Smooth muscle cell (in vitro differentiated cells): ENCODE data around the gene GDF3. TPM values are rescaled to one million over a fixed set of nuclear protein-coding genes. Genes with fewer than 3 reads are reported as not detected.

Experiments
- DNase-seq: peaks from one replicate; lab custom pipeline; 2025; ENCODE audit not compliant: unreplicated experiment; lab: John Stamatoyannopoulos, UW
- H2AFZ ChIP-seq: fragments of 200-600 bp; sonication (generic); 2 replicates; pipeline ENCODE4 v1.6.0; 2016; ENCODE audit warnings: antibody characterized with exemption, low read depth, mild to moderate bottlenecking
- H3F3A ChIP-seq: fragments of 200-600 bp; sonication (generic); 2 replicates; pipeline ENCODE4 v1.6.0; 2017; ENCODE audit warnings: antibody characterized with exemption, low read depth
- H3K27ac ChIP-seq: fragments of 200-600 bp; sonication (generic); 2 replicates; pipeline ENCODE4 v1.5.1; 2016; ENCODE audit warnings: low read depth, mild to moderate bottlenecking
- H3K27me3 ChIP-seq: fragments of 200-600 bp; sonication (generic); 2 replicates; pipeline ENCODE4 v1.6.1; 2016; ENCODE audit warnings: low read depth, mild to moderate bottlenecking
- H3K36me3 ChIP-seq: fragments of 200-600 bp; sonication (generic); 2 replicates; pipeline ENCODE4 v1.5.1; 2016; ENCODE audit warnings: low read depth
- H3K4me1 ChIP-seq: fragments of 200-600 bp; sonication (generic); 2 replicates; pipeline ENCODE4 v1.5.1; 2016; ENCODE audit warnings: low read depth
- H3K4me2 ChIP-seq: fragments of 200-600 bp; sonication (generic); 2 replicates; pipeline ENCODE4 v1.6.0; 2016; ENCODE audit warnings: mild to moderate bottlenecking
- H3K4me3 ChIP-seq: fragments of 200-600 bp; sonication (generic); 2 replicates; pipeline ENCODE4 v1.5.1; 2016; ENCODE audit warnings: mild to moderate bottlenecking
- H3K79me2 ChIP-seq: fragments of 200-600 bp; sonication (generic); 2 replicates; pipeline ENCODE4 v1.6.0; 2016; ENCODE audit warnings: low read depth, mild to moderate bottlenecking
- H3K9ac ChIP-seq: fragments of 200-600 bp; sonication (generic); 2 replicates; pipeline ENCODE4 v1.6.0; 2016; ENCODE audit warnings: low read depth
- H3K9me3 ChIP-seq: fragments of 200-600 bp; sonication (generic); replicated peaks from 2 replicates; pipeline ENCODE4 v1.5.1; 2016; ENCODE audit warnings: low read depth
- H4K20me1 ChIP-seq: fragments of 200-600 bp; sonication (generic); 2 replicates; pipeline ENCODE4 v1.6.0; 2016; ENCODE audit warnings: low read depth
- WGBS: methylation state at CpG from one replicate; pipeline ENCODE4 v1.1.7; 2016; ENCODE audit warnings: low lambda C conversion rate; 5-methylcytosine and 5-hydroxymethylcytosine counted together
- polyA plus RNA-seq: library from polyadenylated mRNA; unstranded; fragments of >200 nt; fragmentation: Nextera tagmentation; extraction: Ambion mirVana; gene quantifications from 2 replicates; pipeline ENCODE4 v1.2.1, GENCODE V29; 2016
- total RNA-seq: library from RNA; depleted of rRNA; stranded (reverse); fragments of >200 nt; gene quantifications from 2 replicates; pipeline ENCODE4 v1.2.3, GENCODE V29; 2014
- TF ChIP-seq, protein P1 (sequence below): fragments of 200-600 bp; sonication (generic); IDR thresholded peaks from 2 replicates; pipeline ENCODE4 v1.5.1; 2017; ENCODE audit warnings: borderline replicate concordance, mild to moderate bottlenecking, antibody characterized with exemption; ENCODE audit not compliant: insufficient read depth, poor library complexity, severe bottlenecking

Gene GDF3
- total and polyA plus RNA-seq, 2 experiments from 2014 or later: not detected

GRCh38 chr12:7668171-7668570 lies 27.4 kb downstream of the GDF3 start:
- no peak overlapping the region for H2AFZ ChIP-seq
- H3K9me3 ChIP-seq: no peaks in the 10 kb centered on the region
- 89% methylated on average over 5 of the region's 5 CpGs for WGBS
- no peak for DNase-seq
- no peak overlapping the region for H3K27ac ChIP-seq
- no peaks in the 10 kb centered on the region for H3K79me2 ChIP-seq
- H3K9ac ChIP-seq: no peak overlapping the region
- no peaks in the 10 kb centered on the region for H3K4me1 ChIP-seq
- H3F3A ChIP-seq: no peaks in the 10 kb centered on the region
- no peaks in the 10 kb centered on the region for H3K36me3 ChIP-seq
- TF ChIP-seq, protein P1, sequence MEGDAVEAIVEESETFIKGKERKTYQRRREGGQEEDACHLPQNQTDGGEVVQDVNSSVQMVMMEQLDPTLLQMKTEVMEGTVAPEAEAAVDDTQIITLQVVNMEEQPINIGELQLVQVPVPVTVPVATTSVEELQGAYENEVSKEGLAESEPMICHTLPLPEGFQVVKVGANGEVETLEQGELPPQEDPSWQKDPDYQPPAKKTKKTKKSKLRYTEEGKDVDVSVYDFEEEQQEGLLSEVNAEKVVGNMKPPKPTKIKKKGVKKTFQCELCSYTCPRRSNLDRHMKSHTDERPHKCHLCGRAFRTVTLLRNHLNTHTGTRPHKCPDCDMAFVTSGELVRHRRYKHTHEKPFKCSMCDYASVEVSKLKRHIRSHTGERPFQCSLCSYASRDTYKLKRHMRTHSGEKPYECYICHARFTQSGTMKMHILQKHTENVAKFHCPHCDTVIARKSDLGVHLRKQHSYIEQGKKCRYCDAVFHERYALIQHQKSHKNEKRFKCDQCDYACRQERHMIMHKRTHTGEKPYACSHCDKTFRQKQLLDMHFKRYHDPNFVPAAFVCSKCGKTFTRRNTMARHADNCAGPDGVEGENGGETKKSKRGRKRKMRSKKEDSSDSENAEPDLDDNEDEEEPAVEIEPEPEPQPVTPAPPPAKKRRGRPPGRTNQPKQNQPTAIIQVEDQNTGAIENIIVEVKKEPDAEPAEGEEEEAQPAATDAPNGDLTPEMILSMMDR: no peak
- no peak overlapping the region for H3K4me2 ChIP-seq
- no peaks in the 10 kb centered on the region for H4K20me1 ChIP-seq
- H3K4me3 ChIP-seq: no peak overlapping the region
- no peaks in the 10 kb centered on the region for H3K27me3 ChIP-seq

- Histone ChIP-seq H3K4me2 (no peak overlapping the region), H3K4me1 (no peaks in the 10 kb centered on the region), H3K9me3 (no peaks in the 10 kb centered on the region), H3F3A (no peaks in the 10 kb centered on the region), H3K9ac (no peak overlapping the region), H3K27me3 (no peaks in the 10 kb centered on the region), H3K36me3 (no peaks in the 10 kb centered on the region), H4K20me1 (no peaks in the 10 kb centered on the region), H3K27ac (no peak overlapping the region), H3K79me2 (no peaks in the 10 kb centered on the region), H3K4me3 (no peak overlapping the region), H2AFZ (no peak overlapping the region)
- DNase-seq: no peak
- 86% methylated on average over 4 of the region's 4 CpGs for WGBS
- TF ChIP-seq, protein P1: no peak
These were observed 28.4 kb downstream of the GDF3 start for GRCh38 chr12:7667125-7667524.

DNA sequence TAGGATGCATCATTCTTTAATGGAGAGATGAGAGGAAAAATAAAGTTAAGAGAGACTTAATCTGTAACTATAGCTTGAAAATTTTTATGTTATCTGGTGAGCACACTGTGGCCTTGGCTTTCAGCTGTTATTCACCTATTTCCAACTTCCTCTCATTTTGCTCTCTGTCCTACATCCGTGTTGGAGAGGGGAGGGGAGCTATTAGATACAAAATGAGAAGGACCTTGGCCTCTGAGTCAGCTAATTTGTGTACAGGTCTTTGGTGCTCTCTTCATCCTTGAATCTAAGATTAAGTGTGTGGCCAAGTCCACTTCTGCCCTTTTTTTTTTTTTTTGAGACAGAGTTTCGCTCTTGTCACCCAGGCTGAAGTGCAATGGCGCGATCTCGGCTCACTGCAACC lies 29.0 kb downstream of the GDF3 start:
- WGBS: 95% methylated on average over 5 of the region's 5 CpGs
- Histone ChIP-seq H3K4me3 (no peak overlapping the region), H3K27ac (no peak overlapping the region), H3K79me2 (no peaks in the 10 kb centered on the region), H2AFZ (no peak overlapping the region), H3K9ac (no peak overlapping the region), H3F3A (no peaks in the 10 kb centered on the region), H4K20me1 (no peaks in the 10 kb centered on the region), H3K4me1 (no peaks in the 10 kb centered on the region), H3K27me3 (no peaks in the 10 kb centered on the region), H3K4me2 (no peak overlapping the region), H3K36me3 (no peaks in the 10 kb centered on the region), H3K9me3 (no peaks in the 10 kb centered on the region)
- TF ChIP-seq, protein P1: no peak
- DNase-seq: no peak

- Histone ChIP-seq H3K79me2 (no peaks in the 10 kb centered on the region), H3F3A (no peaks in the 10 kb centered on the region), H3K4me3 (no peak overlapping the region), H3K9ac (no peak overlapping the region), H2AFZ (no peak overlapping the region), H3K9me3 (no peaks in the 10 kb centered on the region), H3K4me1 (no peaks in the 10 kb centered on the region), H3K4me2 (no peak overlapping the region), H4K20me1 (no peaks in the 10 kb centered on the region), H3K36me3 (no peaks in the 10 kb centered on the region), H3K27ac (no peak overlapping the region), H3K27me3 (no peaks in the 10 kb centered on the region)
- TF ChIP-seq, protein P1: no peak
- 86% methylated on average over 5 of the region's 5 CpGs for WGBS
- DNase-seq: no peak
These were observed 33.8 kb downstream of the GDF3 start for GRCh38 chr12:7661741-7662140.
